SK-N-MC (cell line): ENCODE results near the gene TRIM27.

Experiments used
- DNase-seq: peaks from one replicate; pipeline ENCODE4 v3.0.0-alpha.2; 2011; ENCODE audit warnings: low read depth, low spot score
- H3K27ac ChIP-seq: fragments of 200-600 bp; sonication (generic); 2 replicates; pipeline ENCODE4 v1.5.1; 2016; ENCODE audit warnings: mixed run types
- H3K36me3 ChIP-seq: fragments of 200-600 bp; sonication (generic); 2 replicates; pipeline ENCODE4 v1.6.1; 2017; ENCODE audit warnings: antibody characterized with exemption, low read length, mixed read lengths; ENCODE audit not compliant: insufficient read depth
- H3K4me3 ChIP-seq: fragments of 200-600 bp; sonication (generic); 2 replicates; pipeline ENCODE4 v1.5.1; 2016
- H3K9ac ChIP-seq: fragments of 200-600 bp; sonication (generic); 2 replicates; pipeline ENCODE4 v1.8.0; 2017; ENCODE audit warnings: mixed run types, mixed read lengths; ENCODE audit not compliant: insufficient read length
- H3K9me3 ChIP-seq: fragments of 200-600 bp; sonication (generic); 2 replicates; pipeline ENCODE4 v1.6.1; 2017; ENCODE audit warnings: low read depth, mild to moderate bottlenecking, antibody characterized with exemption, low read length, moderate library complexity, mixed read lengths
- EZH2 ChIP-seq: fragments of 200-600 bp; sonication (generic); IDR thresholded peaks from one replicate; pipeline ENCODE4 v1.6.1; 2017; ENCODE audit warnings: antibody characterized with exemption
- FOXP2 ChIP-seq: optimal IDR thresholded peaks from 2 replicates; pipeline ENCODE3; 2011; ENCODE audit warnings: mild to moderate bottlenecking, moderate library complexity; ENCODE audit not compliant: insufficient read depth; ENCODE audit errors: extremely low read length, control extremely low read depth
- POLR2AphosphoS5 ChIP-seq: IDR thresholded peaks from 2 replicates; pipeline ENCODE4 v1.6.1; 2012; ENCODE audit warnings: mild to moderate bottlenecking, low read depth, low read length, borderline replicate concordance

TRIM27 gene

DNA sequence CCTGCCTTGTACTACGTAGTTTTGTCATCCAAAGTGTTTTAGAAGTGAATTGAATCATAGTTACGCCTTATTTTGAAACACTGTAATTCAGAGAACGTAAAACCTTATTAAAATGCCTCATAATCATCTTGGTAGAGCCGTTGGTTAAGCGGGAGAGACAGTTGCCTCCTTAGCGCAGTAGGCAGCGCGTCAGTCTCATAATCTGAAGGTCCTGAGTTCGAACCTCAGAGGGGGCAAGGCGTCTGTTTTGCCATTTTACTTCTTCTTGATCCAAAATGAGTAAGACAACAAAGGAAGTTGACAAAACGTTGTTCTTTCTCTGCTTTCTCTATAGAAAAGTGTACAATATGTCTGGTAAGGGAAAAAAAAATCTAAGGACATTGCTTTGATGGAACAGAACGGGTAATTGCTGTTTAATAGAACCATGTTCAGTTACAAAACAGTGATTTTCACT, 20.7 kb upstream of the TRIM27 start:
- peak; percentile 89 for DNase-seq
- peak overlapping the region; percentile 84 for H3K27ac ChIP-seq
- H3K4me3 ChIP-seq = peak overlapping the region; percentile 91
- no peak for TF ChIP-seq FOXP2
- H3K9ac ChIP-seq = peak overlapping the region; percentile 88
- H3K36me3 ChIP-seq = no peaks in the 10 kb centered on the region
- no peaks in the 10 kb centered on the region for H3K9me3 ChIP-seq

DNA sequence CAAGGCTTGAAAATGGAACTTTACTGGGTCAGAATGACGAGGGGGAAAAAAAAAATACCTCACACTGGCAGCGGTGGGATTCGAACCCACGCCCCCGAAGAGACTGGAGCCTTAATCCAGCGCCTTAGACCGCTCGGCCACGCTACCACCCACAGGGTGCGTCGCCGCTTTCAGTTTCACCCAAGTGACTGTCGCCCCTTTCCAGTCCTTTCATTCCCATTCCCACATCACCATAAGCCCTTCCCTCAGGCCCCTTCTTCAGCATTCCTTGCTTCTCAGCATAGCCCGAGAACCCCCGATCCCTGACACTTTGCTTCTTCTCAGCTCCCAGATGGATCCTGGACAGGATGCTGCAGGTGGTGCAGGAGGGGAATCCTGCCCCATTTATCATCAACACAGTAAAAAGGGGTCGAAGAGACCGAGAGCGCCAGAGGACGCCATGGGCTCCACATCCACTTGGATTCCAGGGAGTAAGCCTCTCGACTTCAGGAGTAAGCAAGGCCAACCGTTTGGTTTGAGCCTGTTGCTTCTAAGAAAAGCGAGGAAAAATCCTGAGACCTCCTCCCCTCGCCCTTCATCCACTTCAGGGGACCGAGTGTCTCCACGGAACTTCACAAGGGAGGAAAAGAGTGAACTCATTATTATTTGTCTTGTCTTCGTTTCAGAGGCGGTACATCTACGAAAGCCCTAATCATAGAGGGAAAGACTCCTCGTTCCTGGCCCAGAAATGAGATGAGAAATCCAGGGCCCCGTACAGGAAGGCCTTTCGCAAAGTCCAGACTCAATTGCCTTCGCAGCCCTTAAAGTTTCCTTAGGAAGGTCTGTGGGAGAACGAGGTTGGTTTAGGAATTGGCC, 20.0 kb upstream of the TRIM27 start:
- DNase-seq = no peak
- H3K36me3 ChIP-seq = no peaks in the 10 kb centered on the region
- H3K4me3 ChIP-seq = peak overlapping the region; percentile 91
- TF ChIP-seq EZH2 = no peak
- no peak for TF ChIP-seq FOXP2
- H3K9me3 ChIP-seq = no peaks in the 10 kb centered on the region
- H3K9ac ChIP-seq = peak overlapping the region; percentile 88
- peak overlapping the region; percentile 84 for H3K27ac ChIP-seq

DNA sequence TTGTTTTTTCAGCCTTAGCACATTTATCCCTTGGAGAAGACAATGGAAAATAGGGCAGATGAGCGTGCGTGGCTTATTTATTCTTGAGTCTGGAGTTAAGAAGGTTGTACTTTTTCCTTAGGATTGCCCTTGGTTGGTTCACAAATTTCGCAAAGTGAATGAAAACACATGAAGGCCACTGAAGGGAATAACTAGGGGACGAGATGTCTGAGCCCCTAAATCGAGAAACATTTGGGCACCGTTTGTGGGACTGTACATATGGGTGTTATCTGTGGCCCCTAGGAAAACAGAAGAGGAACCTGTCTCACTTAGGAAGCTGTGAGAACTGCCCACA, 19.4 kb upstream of the TRIM27 start:
- H3K4me3 ChIP-seq = peak overlapping the region; percentile 91
- H3K36me3 ChIP-seq = no peaks in the 10 kb centered on the region
- TF ChIP-seq POLR2AphosphoS5 = no peak
- no peak for TF ChIP-seq FOXP2
- no peak for TF ChIP-seq EZH2
- 0 out of 2 replicates have a peak overlapping the region, but pooled peaks have one; percentile 2 for H3K27ac ChIP-seq
- no peaks in the 10 kb centered on the region for H3K9me3 ChIP-seq
- no peak for DNase-seq
- H3K9ac ChIP-seq = peak overlapping the region; percentile 20

DNA sequence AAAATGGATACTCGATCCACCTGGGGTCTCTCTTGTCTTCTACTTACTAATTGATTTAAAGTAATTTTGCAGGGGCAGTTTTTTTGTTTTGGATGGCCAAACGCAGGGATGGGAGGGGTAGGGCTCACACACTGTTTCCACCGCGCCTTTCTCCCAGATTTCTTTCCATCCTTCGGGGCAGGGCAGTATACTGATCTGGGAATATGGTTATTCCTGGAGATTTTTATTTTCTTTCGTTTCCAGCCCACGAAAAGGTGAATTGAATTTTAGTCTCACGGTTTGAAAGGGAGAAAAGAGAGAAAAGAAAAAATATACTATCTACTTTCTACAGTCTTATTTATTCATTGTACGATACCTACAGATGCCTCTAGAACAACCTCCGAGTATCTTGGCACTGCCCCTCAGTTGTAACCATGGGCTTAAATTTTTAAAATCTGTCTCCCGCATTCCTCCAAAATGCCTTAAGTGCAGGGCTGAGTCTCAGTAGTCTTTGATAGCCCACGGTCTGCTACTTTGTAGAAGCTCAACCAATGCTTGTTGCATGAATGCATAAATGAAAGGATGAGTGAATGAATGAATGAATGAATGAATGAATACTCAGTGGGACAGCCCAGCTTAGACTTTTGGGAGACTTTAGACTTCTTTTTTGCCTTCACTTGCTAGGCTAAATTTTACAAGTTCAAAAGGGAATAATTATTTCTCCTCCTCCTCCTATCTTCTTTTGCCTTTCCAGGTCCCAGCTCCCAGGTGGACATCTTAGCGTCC, 18.1 kb upstream of the TRIM27 start:
- H3K36me3 ChIP-seq = no peaks in the 10 kb centered on the region
- H3K27ac ChIP-seq = no peak overlapping the region
- H3K9me3 ChIP-seq = no peaks in the 10 kb centered on the region
- peak overlapping the region; percentile 54 for H3K9ac ChIP-seq
- no peak for DNase-seq
- TF ChIP-seq FOXP2 = no peak
- TF ChIP-seq POLR2AphosphoS5 = no peak
- TF ChIP-seq EZH2 = no peak
- peak overlapping the region; percentile 91 for H3K4me3 ChIP-seq

DNA sequence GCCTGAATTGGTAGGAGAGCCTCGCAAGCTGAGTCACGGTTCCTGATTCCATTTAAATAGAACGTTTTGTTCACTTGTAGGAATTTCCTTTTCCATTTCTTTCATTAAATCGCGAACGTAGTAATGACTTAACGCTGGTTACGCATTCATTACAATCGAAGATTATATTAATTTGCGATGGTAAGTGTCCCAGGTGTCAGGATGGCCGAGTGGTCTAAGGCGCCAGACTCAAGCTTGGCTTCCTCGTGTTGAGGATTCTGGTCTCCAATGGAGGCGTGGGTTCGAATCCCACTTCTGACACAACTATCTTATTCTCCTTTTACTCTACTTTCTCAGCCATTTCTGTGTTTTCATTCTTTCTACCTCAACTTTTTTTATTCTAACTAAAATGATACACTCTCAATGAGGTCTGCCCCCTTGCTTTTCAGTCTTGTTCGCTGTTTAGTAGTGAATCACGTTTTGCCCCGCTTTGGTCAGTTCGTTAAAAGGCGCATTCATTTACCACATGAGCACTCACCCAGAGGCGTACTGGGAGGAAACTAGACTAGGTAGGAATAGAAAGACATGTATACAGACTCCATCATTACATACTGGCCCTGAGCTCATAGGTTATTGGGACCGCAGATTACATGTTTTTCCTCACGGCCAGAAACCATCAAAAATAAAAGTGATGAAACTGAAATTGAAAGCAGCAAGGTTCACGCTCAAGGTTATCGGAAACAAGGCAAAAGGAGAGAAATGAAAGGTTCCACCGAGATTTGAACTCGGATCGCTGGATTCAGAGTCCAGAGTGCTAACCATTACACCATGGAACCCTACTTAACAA, 17.3 kb upstream of the TRIM27 start:
- H3K36me3 ChIP-seq = no peaks in the 10 kb centered on the region
- DNase-seq = peak; percentile 83
- no peaks in the 10 kb centered on the region for H3K9me3 ChIP-seq
- H3K27ac ChIP-seq = peak overlapping the region; percentile 81
- TF ChIP-seq FOXP2 (no peak), EZH2 (no peak), POLR2AphosphoS5 (no peak)
- H3K9ac ChIP-seq = peak overlapping the region; percentile 74
- peak overlapping the region; percentile 91 for H3K4me3 ChIP-seq

DNA sequence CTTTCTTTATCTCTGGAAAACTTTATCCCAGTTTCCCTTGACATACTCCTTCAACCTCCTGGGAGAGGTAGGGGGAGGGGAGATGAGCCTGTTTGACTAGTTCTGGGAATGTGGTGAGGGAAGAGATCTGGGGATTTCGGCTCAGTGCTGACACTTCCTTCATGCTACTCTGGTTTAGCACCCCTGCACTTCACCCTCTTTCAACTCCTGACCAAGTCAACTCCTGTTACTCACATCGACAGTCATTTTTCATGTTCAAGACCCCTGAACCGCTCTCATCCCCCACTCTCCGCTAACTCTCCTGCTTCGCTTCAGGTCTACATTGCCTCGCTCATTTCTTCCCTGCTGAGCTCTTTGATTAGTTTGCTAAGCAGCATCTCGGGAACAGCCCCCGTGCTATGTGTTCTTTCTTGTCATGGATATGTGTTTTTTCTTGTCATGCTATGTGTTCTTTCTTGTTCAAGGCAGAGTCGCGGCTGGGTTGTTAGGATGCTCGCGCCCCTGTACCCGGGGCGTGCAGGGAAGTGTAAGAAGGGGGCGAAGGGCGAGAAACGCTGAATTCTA, 16.6 kb upstream of the TRIM27 start:
- no peaks in the 10 kb centered on the region for H3K36me3 ChIP-seq
- H3K9ac ChIP-seq = peak overlapping the region; percentile 74
- H3K27ac ChIP-seq = peak overlapping the region; percentile 81

DNA sequence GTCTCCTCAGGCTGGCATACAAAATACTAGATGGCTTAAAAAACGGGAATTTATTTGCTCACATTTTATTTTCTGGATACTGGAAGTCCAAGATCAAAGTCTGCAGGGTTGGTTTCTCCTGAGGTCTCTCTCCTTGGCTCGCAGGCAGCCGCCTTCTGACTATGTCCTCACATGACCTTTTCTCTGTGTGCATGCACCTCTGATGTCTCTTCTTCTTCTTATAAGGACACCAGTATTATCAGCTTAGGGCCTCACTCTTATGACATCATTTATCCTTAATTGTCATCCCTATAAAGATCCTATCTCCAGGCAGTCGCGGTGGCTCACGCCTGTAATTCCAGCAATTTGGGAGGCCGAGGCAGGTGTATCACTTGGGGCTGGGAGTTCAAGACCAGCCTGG, 9.3 kb upstream of the TRIM27 start:
- Histone ChIP-seq H3K27ac (no peak overlapping the region), H3K4me3 (no peak overlapping the region), H3K9me3 (no peaks in the 10 kb centered on the region), H3K9ac (no peak overlapping the region), H3K36me3 (no peaks in the 10 kb centered on the region)
- no peak for TF ChIP-seq FOXP2
- no peak for DNase-seq

More for the DNA sequence above, 16.6 kb upstream of the TRIM27 start:
- Histone ChIP-seq H3K9me3 (no peaks in the 10 kb centered on the region), H3K4me3 (peak overlapping the region; percentile 91)
- no peak for DNase-seq
- TF ChIP-seq FOXP2 (no peak), POLR2AphosphoS5 (no peak), EZH2 (no peak)
